Muscle of back (tissue), 13 donors: ENCODE measurements around the gene CALCR. TPM values are rescaled to one million over a fixed set of nuclear protein-coding genes. Genes with fewer than 3 reads are reported as not detected.
"Not testable (repeated sequence)": the region's sequence is repeated elsewhere in the genome, so short reads cannot be mapped to it uniquely, and the experiment has no call there.

Experiments
- DNase-seq, 3 donors: peaks; one replicate each; pipeline versions ENCODE4 v3.0.0 to v3.0.0-alpha.2; 2013
- long read RNA-seq, 9 donors: transcript quantifications; one replicate each; lab custom pipeline, GENCODE V29; 2026
- polyA plus RNA-seq, 10 donors: library from polyadenylated mRNA; unstranded; fragments of 120-200 nt; gene quantifications; one replicate each; pipeline ENCODE4 v1.2.1, GENCODE V29; 2013; ENCODE audit not compliant: insufficient read length in 10 of 10

Gene CALCR
- polyA plus RNA-seq = 10 to 100 TPM in 5 of 10 donors, 1 to 10 TPM in 5; 6.7 to 17.4 (median 10.5) TPM
- long read RNA-seq, donor 1, partial matches to known transcripts = 0 of 4 reads
- long read RNA-seq, donor 1, other reads (novel, unspliced or antisense) = 0 of 4 reads
- long read RNA-seq, donor 2 = 0 reads
- long read RNA-seq, donor 3 = 0 reads
- long read RNA-seq, donor 4, partial matches to known transcripts = 0 of 1 reads
- long read RNA-seq, donor 4, other reads (novel, unspliced or antisense) = 0 of 1 reads
- long read RNA-seq, donor 5 = 0 reads
- long read RNA-seq, donor 6, partial matches to known transcripts = 0 of 1 reads
- long read RNA-seq, donor 6, other reads (novel, unspliced or antisense) = 0 of 1 reads
- long read RNA-seq, donor 7 = 0 reads
- long read RNA-seq, donor 8, partial matches to known transcripts = 0 of 1 reads
- long read RNA-seq, donor 8, other reads (novel, unspliced or antisense) = 0 of 1 reads
- long read RNA-seq, donor 9 = 0 reads

- peak; percentile 13 to 55 (median 16) for DNase-seq
Measured at GRCh38 chr7:93574646-93575554, at the start of gene CALCR. Gene CALCR (minus strand): TSS chr7:93574724. CDS start chr7:93486981, 87,743 bp downstream.

- no peak for DNase-seq
Measured at GRCh38 chr7:93623816-93624215, 49.3 kb upstream of the CALCR start.

DNA sequence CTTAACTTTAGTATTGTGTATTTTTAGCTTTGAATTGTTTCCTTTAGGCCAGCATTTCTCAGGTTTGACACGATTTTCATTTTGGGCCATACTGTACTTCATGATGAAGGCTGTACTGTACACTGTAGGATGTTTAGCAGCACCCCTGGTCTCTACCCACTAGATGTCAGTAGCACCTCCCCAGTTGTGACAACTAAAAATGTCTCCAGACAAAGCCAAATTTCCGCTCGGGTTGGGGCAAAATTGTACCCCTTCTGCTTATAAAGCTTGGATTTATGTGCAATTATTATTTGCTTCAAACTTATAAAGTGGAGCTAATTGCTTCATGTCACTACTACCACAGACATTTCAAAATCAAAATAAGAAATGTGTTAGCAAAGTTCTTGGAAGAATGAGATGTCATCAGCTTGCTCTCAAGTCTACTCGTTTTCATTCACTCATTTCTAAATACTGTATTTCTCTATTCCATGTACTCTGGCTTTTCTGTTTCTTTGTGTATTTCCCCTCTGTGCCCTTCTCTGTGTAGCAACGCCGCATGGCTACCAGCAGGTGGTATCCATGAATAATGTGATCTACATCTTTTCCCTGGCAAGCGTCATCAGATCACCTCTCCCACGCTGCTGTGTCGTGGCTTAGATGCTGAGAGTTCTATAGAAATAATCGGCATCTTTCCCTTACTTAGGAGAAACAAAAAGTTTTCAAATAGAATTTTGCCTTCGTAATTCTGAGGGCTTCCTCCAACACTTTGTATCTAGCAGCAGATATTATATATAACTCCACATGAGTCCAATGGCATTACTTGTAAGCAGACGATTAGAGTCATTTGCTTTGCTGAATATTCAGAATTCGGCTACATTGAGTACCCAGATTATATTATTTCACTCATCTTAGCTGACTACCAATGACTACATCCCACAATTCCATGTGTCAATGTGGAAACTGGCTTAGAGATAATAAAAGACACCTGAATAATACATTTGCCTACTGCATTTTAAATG, 47.8 kb upstream of the CALCR start:
- DNase-seq = peak in 2 of 3 donors; percentile 3 to 36

DNA sequence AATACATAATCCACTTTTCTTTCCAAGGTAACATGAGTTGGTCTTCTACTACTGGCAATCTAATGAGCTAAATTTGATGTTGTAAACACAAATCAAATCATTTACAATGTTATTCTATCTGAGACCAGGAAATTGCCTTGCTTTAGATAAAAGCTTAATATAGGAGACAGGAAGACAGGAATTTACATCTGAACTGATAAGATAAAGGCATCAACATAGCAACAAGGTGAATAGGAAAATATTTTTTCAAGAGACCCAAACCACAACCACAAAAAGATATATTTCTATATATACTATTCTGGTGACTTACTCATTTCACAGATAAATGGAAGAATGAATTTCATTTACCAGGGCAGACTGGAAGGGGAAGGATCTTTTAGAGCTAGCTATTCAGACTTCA, 46.3 kb upstream of the CALCR start:
- no peak for DNase-seq

DNA sequence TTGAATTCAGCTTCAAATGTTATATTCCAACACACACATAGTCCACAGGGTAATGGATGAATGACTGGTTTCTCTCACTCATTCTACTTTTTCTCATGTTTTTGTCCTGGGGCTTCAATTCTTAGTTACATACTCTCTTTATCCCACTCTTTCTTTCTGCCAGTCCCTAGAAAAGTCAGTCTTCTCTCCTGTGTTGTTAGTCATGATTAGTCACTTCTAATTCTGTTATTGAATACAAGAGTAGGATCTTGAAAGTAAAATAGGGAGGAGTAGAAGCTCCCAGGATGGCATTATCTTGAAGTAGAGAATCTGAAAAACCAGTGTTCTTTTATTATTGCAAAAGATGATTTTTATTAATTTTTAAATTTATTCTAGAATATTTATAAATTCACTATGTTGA, 45.5 kb upstream of the CALCR start:
- DNase-seq = no peak

- peak in 1 of 3 donors; percentile 3 for DNase-seq
Measured at GRCh38 chr7:93601363-93601762, 26.8 kb upstream of the CALCR start.

GRCh38 chr7:93594250-93594649, 19.7 kb upstream of the CALCR start:
- DNase-seq = no peak

DNA sequence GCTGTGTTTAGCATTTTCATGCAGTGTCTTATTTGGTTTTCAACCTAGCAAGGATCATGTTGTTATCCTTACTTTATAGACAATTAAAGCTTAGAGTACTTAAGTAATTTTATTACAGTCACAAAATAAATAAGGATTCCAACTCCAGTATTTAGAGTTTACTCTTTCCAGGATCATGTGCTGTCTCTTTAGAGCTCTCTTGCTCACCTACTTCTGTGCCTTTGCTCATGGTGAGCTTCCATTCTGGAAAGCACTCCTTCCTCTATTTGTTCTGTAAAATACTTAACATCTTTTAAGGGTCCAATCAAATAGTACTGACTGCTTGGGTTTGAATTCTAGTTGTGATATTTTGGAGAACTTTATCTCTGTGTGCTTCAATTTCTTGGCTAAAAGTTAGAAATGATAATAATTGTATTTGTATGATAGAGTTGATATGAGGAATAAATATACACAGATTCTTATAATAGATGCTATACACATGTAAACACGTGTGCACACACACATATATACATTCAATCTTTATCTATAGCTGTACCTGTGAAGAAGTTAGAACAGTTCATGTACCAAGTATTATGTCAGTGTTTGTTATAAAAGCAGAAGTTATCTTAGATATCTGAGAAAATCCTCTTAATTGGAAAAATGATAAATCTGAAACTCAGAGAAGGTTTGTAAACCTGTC, 18.2 kb upstream of the CALCR start:
- no peak for DNase-seq

- not testable (repeated sequence) for DNase-seq
Measured at GRCh38 chr7:93591224-93592050, 16.9 kb upstream of the CALCR start.

GRCh38 chr7:93586479-93586865, 11.9 kb upstream of the CALCR start:
- DNase-seq = not testable (repeated sequence)

- DNase-seq = not testable (repeated sequence)
Measured at GRCh38 chr7:93585694-93586478, 11.4 kb upstream of the CALCR start.

DNA sequence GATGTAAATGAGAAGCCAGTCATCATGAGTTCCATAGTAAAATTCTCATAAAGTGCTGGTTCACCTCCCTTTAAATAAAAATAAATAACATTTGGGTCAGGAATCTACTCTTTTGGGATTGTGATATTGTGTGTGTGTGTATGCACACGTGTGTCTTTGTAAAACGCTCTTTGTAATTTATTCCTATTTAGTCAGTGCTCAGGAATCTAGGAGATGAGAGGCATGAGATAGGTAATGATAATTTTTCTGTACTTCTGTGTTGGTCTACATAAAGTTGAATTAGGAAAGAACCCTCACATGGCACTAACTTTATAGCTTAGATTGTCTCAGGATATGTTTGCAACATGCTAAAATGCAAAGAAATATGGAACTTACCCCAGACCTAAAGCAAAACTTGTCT, 4.9 kb upstream of the CALCR start:
- DNase-seq = no peak

DNA sequence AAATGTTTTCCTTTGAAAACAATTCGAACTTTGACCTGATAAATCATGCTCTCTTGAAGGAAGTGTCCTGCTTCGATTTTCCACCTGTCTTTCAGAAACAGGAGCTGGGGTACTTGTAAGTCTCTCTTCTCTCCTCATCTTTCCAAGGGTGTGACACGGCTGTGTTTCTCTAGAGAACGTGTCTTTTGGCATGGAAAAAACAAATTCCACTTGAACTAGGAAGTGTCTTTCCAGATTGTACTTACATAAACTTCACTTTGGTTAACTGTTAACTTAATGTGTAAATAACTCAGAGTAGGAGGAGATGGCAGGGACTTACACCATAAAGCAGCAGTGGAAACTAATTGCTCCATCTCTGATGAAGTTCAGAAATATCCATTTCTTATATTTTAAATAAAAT, 4.2 kb upstream of the CALCR start:
- DNase-seq = no peak

- DNase-seq = peak in 1 of 3 donors; percentile 7
Measured at GRCh38 chr7:93575555-93576399, 1.3 kb upstream of the CALCR start.

DNA sequence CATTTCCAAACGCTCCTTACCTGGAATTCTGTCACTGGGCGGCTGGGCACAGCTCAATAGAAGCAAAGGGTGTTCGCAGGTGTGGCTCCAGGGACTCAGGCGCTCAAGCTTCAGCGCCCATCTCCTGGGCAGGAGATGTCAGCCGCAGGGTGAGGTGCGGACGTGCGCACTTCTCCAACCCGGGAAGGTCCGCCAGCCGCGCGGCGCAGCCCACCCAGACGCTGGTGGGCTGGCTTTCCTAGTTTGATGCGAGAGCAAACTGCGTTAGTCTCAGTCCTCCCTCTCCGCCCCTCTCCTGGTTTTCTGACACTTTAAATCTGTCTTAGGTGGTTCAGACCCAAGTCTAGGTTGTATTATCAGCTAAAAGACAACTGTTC, 267 bp downstream of the CALCR start:
- peak in 1 of 3 donors; percentile 25 for DNase-seq

DNA sequence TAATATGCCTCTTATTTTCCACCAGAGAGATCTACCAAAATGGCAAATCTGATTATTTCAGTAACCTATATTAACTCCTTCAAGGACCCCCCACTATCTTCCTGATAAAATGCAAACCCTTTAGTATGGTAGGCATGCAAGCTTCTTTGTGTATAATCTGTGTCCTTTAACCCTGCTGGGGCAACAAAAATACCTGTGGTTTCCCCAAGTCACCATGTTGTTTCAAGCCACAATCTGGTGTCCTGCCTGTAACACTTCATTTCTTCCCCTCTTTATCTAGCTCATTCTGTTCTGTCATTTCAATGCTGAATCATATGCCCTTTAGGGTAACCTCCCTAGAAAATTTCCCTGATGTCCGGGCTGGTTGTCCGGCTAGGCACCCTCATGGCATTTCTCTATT, 5.3 kb downstream of the CALCR start:
- DNase-seq = no peak

- DNase-seq = no peak
Measured at GRCh38 chr7:93566876-93567275, 7.6 kb downstream of the CALCR start.

GRCh38 chr7:93563584-93563983, 10.9 kb downstream of the CALCR start:
- no peak for DNase-seq
